Mesendoderm (in vitro differentiated cells): Measurements from ENCODE around the gene TMEM144.

Experiments
- DNase-seq: peaks from one replicate; pipeline ENCODE4 v3.0.0; 2013
- H2AK5ac ChIP-seq: 2 replicates; pipeline ENCODE4 v1.6.1; 2013; ENCODE audit warnings: low read length, inconsistent platforms
- H2BK120ac ChIP-seq: 2 replicates; pipeline ENCODE4 v1.6.1; 2013; ENCODE audit warnings: low read depth, mild to moderate bottlenecking, low read length, moderate library complexity, mixed read lengths
- H2BK15ac ChIP-seq: replicated peaks from 2 replicates; pipeline ENCODE4 v1.6.1; 2013; ENCODE audit warnings: low read depth, mild to moderate bottlenecking, moderate library complexity
- H2BK5ac ChIP-seq: 2 replicates; pipeline ENCODE4 v1.6.1; 2013; ENCODE audit warnings: low read length, inconsistent platforms
- H3K18ac ChIP-seq: 2 replicates; pipeline ENCODE4 v1.6.1; 2013; ENCODE audit warnings: mild to moderate bottlenecking, low read length, mixed read lengths
- H3K23ac ChIP-seq: one replicate; pipeline ENCODE4 v1.6.1; 2013; ENCODE audit warnings: low read length
- H3K27ac ChIP-seq: 2 replicates; pipeline ENCODE4 v1.5.1; 2013; ENCODE audit warnings: low read depth, mild to moderate bottlenecking, inconsistent platforms, low read length, moderate library complexity
- H3K27me3 ChIP-seq: 2 replicates; pipeline ENCODE4 v1.6.1; 2013; ENCODE audit warnings: low read length, control low read depth, mild to moderate bottlenecking, inconsistent platforms; ENCODE audit not compliant: insufficient read depth, poor library complexity
- H3K36me3 ChIP-seq: 2 replicates; pipeline ENCODE4 v1.6.1; 2013; ENCODE audit warnings: low read length, inconsistent platforms; ENCODE audit not compliant: control insufficient read depth, insufficient read depth
- H3K4ac ChIP-seq: one replicate; pipeline ENCODE4 v1.6.1; 2013; ENCODE audit warnings: low read depth, mild to moderate bottlenecking, low read length, moderate library complexity
- H3K4me1 ChIP-seq: 2 replicates; pipeline ENCODE4 v1.6.1; 2013; ENCODE audit warnings: low read depth, low read length, inconsistent platforms; ENCODE audit not compliant: control insufficient read depth
- H3K4me2 ChIP-seq: 2 replicates; pipeline ENCODE4 v1.6.1; 2013; ENCODE audit warnings: low read length
- H3K4me3 ChIP-seq: 2 replicates; pipeline ENCODE4 v1.5.1; 2013; ENCODE audit warnings: mild to moderate bottlenecking, low read length
- H3K56ac ChIP-seq: one replicate; pipeline ENCODE4 v1.6.1; 2013; ENCODE audit warnings: low read length
- H3K79me1 ChIP-seq: 2 replicates; pipeline ENCODE4 v1.6.1; 2013; ENCODE audit warnings: low read length, inconsistent platforms
- H3K79me2 ChIP-seq: 2 replicates; pipeline ENCODE4 v1.6.1; 2013; ENCODE audit warnings: mild to moderate bottlenecking, low read length; ENCODE audit not compliant: control insufficient read depth, insufficient read depth
- H3K9ac ChIP-seq: 2 replicates; pipeline ENCODE4 v1.6.1; 2013; ENCODE audit warnings: low read length, inconsistent platforms
- H4K5ac ChIP-seq: one replicate; pipeline ENCODE4 v1.6.1; 2013; ENCODE audit warnings: low read length
- H4K8ac ChIP-seq: one replicate; pipeline ENCODE4 v1.6.1; 2013; ENCODE audit warnings: low read depth, mild to moderate bottlenecking, control low read depth, low read length, moderate library complexity
- WGBS: extraction: QIAGEN DNeasy Blood & Tissue Kit; methylation state at CpG from one replicate; pipeline ENCODE4 v1.1.7; 2013; ENCODE audit warnings: low lambda C conversion rate, missing lambda C conversion rate; ENCODE audit not compliant: insufficient coverage; ENCODE audit errors: extremely low coverage; 5-methylcytosine and 5-hydroxymethylcytosine counted together

Gene TMEM144

GRCh38 chr4:158282252-158282651 lies 72.0 kb downstream of the TMEM144 start:
- Histone ChIP-seq H2BK15ac (no peak overlapping the region), H3K4ac (no peak overlapping the region), H3K18ac (no peak overlapping the region), H3K4me1 (no peaks in the 10 kb centered on the region), H4K5ac (no peak overlapping the region), H3K4me2 (no peak overlapping the region), H2AK5ac (no peak overlapping the region), H3K56ac (no peak overlapping the region), H3K4me3 (no peak overlapping the region), H3K23ac (no peak overlapping the region), H3K27ac (no peak overlapping the region), H3K36me3 (no peaks in the 10 kb centered on the region), H4K8ac (no peak overlapping the region), H3K79me1 (no peaks in the 10 kb centered on the region), H3K9ac (no peak overlapping the region), H3K27me3 (no peaks in the 10 kb centered on the region), H2BK120ac (no peak overlapping the region), H2BK5ac (no peak overlapping the region), H3K79me2 (no peaks in the 10 kb centered on the region)
- peak; percentile 45 for DNase-seq
- no CpG with 5 or more reads among the region's 3 CpGs for WGBS

GRCh38 chr4:158285429-158286216 lies 75.3 kb downstream of the TMEM144 start:
- Histone ChIP-seq H3K56ac (no peak overlapping the region), H3K9ac (no peak overlapping the region), H3K4ac (no peak overlapping the region), H3K79me2 (no peaks in the 10 kb centered on the region), H3K23ac (no peak overlapping the region), H3K4me1 (no peaks in the 10 kb centered on the region), H3K27me3 (no peaks in the 10 kb centered on the region), H2BK120ac (no peak overlapping the region), H3K4me3 (no peak overlapping the region), H4K8ac (no peak overlapping the region), H3K36me3 (no peaks in the 10 kb centered on the region), H2BK15ac (no peak overlapping the region), H3K27ac (no peak overlapping the region), H2BK5ac (no peak overlapping the region), H3K79me1 (no peaks in the 10 kb centered on the region), H4K5ac (no peak overlapping the region), H3K4me2 (no peak overlapping the region), H2AK5ac (no peak overlapping the region), H3K18ac (no peak overlapping the region)
- peak; percentile 16 for DNase-seq
- no CpG with 5 or more reads among the region's 6 CpGs for WGBS

GRCh38 chr4:158290912-158291311 lies 80.6 kb downstream of the TMEM144 start:
- H3K9ac ChIP-seq: no peak overlapping the region
- no CpG with 5 or more reads among the region's 6 CpGs for WGBS
- no peak overlapping the region for H2BK120ac ChIP-seq
- H3K4ac ChIP-seq: no peak overlapping the region
- H2AK5ac ChIP-seq: no peak overlapping the region
- no peaks in the 10 kb centered on the region for H3K4me1 ChIP-seq
- DNase-seq: no peak
- no peak overlapping the region for H3K23ac ChIP-seq
- H3K79me2 ChIP-seq: no peaks in the 10 kb centered on the region
- H3K27ac ChIP-seq: no peak overlapping the region
- H3K4me3 ChIP-seq: no peak overlapping the region
- H2BK5ac ChIP-seq: no peak overlapping the region
- H3K18ac ChIP-seq: no peak overlapping the region
- no peak overlapping the region for H3K56ac ChIP-seq
- no peak overlapping the region for H4K8ac ChIP-seq
- H4K5ac ChIP-seq: no peak overlapping the region
- H3K4me2 ChIP-seq: no peak overlapping the region
- H3K36me3 ChIP-seq: no peaks in the 10 kb centered on the region
- H3K27me3 ChIP-seq: no peaks in the 10 kb centered on the region
- no peak overlapping the region for H2BK15ac ChIP-seq
- H3K79me1 ChIP-seq: no peaks in the 10 kb centered on the region

GRCh38 chr4:158291334-158292055 lies 81.2 kb downstream of the TMEM144 start:
- H3K27ac ChIP-seq: no peak overlapping the region
- no peak overlapping the region for H3K9ac ChIP-seq
- H3K4ac ChIP-seq: no peak overlapping the region
- no peak overlapping the region for H3K4me3 ChIP-seq
- no peaks in the 10 kb centered on the region for H3K27me3 ChIP-seq
- H3K23ac ChIP-seq: no peak overlapping the region
- no peak overlapping the region for H2BK15ac ChIP-seq
- no peak overlapping the region for H2AK5ac ChIP-seq
- no peak overlapping the region for H4K5ac ChIP-seq
- H3K56ac ChIP-seq: no peak overlapping the region
- no peaks in the 10 kb centered on the region for H3K4me1 ChIP-seq
- no peaks in the 10 kb centered on the region for H3K79me1 ChIP-seq
- no peak overlapping the region for H2BK120ac ChIP-seq
- WGBS: no CpG with 5 or more reads among the region's 11 CpGs
- no peak overlapping the region for H3K4me2 ChIP-seq
- H4K8ac ChIP-seq: no peak overlapping the region
- no peaks in the 10 kb centered on the region for H3K36me3 ChIP-seq
- no peaks in the 10 kb centered on the region for H3K79me2 ChIP-seq
- H3K18ac ChIP-seq: no peak overlapping the region
- DNase-seq: no peak
- H2BK5ac ChIP-seq: no peak overlapping the region

GRCh38 chr4:158292156-158292555 lies 81.9 kb downstream of the TMEM144 start:
- no peak overlapping the region for H3K18ac ChIP-seq
- H3K79me1 ChIP-seq: no peaks in the 10 kb centered on the region
- no peaks in the 10 kb centered on the region for H3K36me3 ChIP-seq
- no peak overlapping the region for H2AK5ac ChIP-seq
- DNase-seq: no peak
- no peaks in the 10 kb centered on the region for H3K27me3 ChIP-seq
- no peak overlapping the region for H3K4ac ChIP-seq
- no peaks in the 10 kb centered on the region for H3K4me1 ChIP-seq
- no peak overlapping the region for H4K8ac ChIP-seq
- H3K27ac ChIP-seq: no peak overlapping the region
- H3K56ac ChIP-seq: no peak overlapping the region
- no peak overlapping the region for H3K23ac ChIP-seq
- H2BK120ac ChIP-seq: no peak overlapping the region
- H3K9ac ChIP-seq: no peak overlapping the region
- H4K5ac ChIP-seq: no peak overlapping the region
- H2BK5ac ChIP-seq: no peak overlapping the region
- no peak overlapping the region for H2BK15ac ChIP-seq
- no CpG with 5 or more reads among the region's 3 CpGs for WGBS
- no peak overlapping the region for H3K4me2 ChIP-seq
- H3K79me2 ChIP-seq: no peaks in the 10 kb centered on the region
- no peak overlapping the region for H3K4me3 ChIP-seq
